Endothelial cell (in vitro differentiated cells): ENCODE results near the gene GBE1. TPM values are rescaled to one million over a fixed set of nuclear protein-coding genes. Genes with fewer than 3 reads are reported as not detected.

Source experiments
- DNase-seq: peaks from one replicate; pipeline ENCODE4 v3.0.0; 2021; ENCODE audit warnings: low spot score
- H3K27ac Mint-ChIP-seq: one replicate; pipeline ENCODE4 v1.8.0; 2021; ENCODE audit warnings: mixed read lengths, inconsistent platforms; ENCODE audit not compliant: unreplicated experiment
- H3K27me3 Mint-ChIP-seq: one replicate; pipeline ENCODE4 v1.8.0; 2021; ENCODE audit warnings: mild to moderate bottlenecking, moderate library complexity, mixed read lengths, inconsistent platforms; ENCODE audit not compliant: unreplicated experiment
- H3K36me3 Mint-ChIP-seq: one replicate; pipeline ENCODE4 v1.8.0; 2021; ENCODE audit warnings: mild to moderate bottlenecking, low read depth, mixed read lengths, inconsistent platforms; ENCODE audit not compliant: unreplicated experiment
- H3K4me1 Mint-ChIP-seq: one replicate; pipeline ENCODE4 v1.8.0; 2021; ENCODE audit warnings: mild to moderate bottlenecking, mixed read lengths, inconsistent platforms; ENCODE audit not compliant: unreplicated experiment
- H3K4me3 Mint-ChIP-seq: one replicate; pipeline ENCODE4 v1.8.0; 2021; ENCODE audit warnings: mild to moderate bottlenecking, mixed read lengths, inconsistent platforms; ENCODE audit not compliant: unreplicated experiment
- H3K9me3 Mint-ChIP-seq: one replicate; pipeline ENCODE4 v1.8.0; 2021; ENCODE audit warnings: mixed read lengths, inconsistent platforms; ENCODE audit not compliant: unreplicated experiment
- total RNA-seq: library from RNA; stranded (reverse); fragmentation: NEBNext Ultra II Directional; extraction: Animal tissue kit (Norgen Biotek cat#: 25700); gene quantifications from one replicate; pipeline ENCODE4 v1.2.1, GENCODE V29; 2021; ENCODE audit not compliant: unreplicated experiment
- TF ChIP-seq, protein P1 (sequence below): fragments of 200-600 bp; sonication (generic); IDR thresholded peaks from one replicate; pipeline ENCODE4 v1.5.0; 2021; ENCODE audit warnings: antibody characterized with exemption; ENCODE audit not compliant: unreplicated experiment

GBE1 gene
- total RNA-seq, 1 donor from 2014 or later = 15.6 TPM

DNA sequence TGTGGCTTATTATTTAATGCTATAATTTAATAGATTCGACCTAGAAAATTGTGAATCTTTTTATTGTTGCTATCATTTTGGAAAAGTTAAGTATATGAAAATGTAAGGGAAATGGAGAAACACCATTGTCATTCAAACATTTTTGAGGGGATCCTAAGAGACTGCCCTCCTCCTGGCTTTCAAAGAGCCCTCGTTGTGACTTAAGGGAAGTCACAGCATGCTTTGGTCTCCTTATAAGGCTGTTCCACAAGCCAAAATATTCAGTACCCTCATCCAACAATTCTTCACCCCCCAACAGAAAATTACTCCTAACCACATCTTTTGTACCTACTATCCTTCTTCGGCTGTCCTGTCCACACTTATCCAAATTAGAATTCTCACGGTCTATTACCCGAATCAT, 140.2 kb downstream of the GBE1 start:
- no peaks in the 10 kb centered on the region for H3K36me3 Mint-ChIP-seq
- no peak overlapping the region for H3K4me3 Mint-ChIP-seq
- H3K9me3 Mint-ChIP-seq = no peaks in the 10 kb centered on the region
- TF ChIP-seq, protein P1, sequence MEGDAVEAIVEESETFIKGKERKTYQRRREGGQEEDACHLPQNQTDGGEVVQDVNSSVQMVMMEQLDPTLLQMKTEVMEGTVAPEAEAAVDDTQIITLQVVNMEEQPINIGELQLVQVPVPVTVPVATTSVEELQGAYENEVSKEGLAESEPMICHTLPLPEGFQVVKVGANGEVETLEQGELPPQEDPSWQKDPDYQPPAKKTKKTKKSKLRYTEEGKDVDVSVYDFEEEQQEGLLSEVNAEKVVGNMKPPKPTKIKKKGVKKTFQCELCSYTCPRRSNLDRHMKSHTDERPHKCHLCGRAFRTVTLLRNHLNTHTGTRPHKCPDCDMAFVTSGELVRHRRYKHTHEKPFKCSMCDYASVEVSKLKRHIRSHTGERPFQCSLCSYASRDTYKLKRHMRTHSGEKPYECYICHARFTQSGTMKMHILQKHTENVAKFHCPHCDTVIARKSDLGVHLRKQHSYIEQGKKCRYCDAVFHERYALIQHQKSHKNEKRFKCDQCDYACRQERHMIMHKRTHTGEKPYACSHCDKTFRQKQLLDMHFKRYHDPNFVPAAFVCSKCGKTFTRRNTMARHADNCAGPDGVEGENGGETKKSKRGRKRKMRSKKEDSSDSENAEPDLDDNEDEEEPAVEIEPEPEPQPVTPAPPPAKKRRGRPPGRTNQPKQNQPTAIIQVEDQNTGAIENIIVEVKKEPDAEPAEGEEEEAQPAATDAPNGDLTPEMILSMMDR = no peak
- H3K27ac Mint-ChIP-seq = no peak overlapping the region
- peaks cover 6% of the 10 kb centered on the region for H3K4me1 Mint-ChIP-seq
- DNase-seq = no peak
- H3K27me3 Mint-ChIP-seq = no peaks in the 10 kb centered on the region

DNA sequence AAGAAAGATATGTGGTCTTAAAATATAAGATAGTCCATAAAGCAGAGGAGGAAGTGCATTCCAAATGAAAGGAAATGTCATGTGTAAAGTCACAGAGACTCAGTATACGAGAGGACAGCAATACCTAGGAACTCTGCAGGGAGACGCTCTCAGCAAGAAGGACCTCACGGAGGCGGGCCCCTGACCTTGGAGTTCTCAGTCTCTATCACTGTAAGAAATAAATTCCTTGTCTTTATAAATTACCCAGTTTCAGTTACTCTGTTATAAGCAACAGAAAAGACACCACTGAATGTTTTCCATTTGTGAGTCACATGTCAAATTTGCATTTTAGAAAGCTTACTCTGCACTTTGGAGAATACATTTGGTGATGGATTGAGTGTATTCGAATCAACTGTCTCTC, 140.6 kb downstream of the GBE1 start:
- TF ChIP-seq, protein P1 = no peak
- Mint-ChIP-seq H3K36me3 (no peaks in the 10 kb centered on the region), H3K27me3 (no peaks in the 10 kb centered on the region), H3K4me3 (no peak overlapping the region), H3K4me1 (peaks cover 4% of the 10 kb centered on the region), H3K27ac (no peak overlapping the region), H3K9me3 (no peaks in the 10 kb centered on the region)
- DNase-seq = no peak

DNA sequence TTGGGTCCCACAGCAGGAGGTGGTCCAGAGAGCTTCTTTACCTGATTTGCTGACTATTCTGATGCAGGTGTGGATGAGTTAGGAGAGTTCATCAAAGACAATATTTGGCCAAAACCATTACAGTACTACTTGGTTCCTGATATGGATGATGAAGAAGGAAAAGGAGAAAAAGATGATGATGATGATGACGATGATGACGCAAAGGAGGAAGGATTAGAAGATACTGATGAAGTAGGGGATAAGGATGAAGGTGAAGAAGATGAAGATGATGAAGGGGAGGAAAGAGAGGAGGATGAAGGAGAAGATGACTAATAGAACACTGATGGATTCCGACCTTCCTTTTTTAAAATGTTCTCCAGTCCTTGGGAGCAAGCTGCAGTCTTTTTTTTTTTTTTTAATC, 148.7 kb downstream of the GBE1 start:
- DNase-seq = no peak
- TF ChIP-seq, protein P1 = no peak
- H3K36me3 Mint-ChIP-seq = no peaks in the 10 kb centered on the region
- no peaks in the 10 kb centered on the region for H3K9me3 Mint-ChIP-seq
- no peaks in the 10 kb centered on the region for H3K27me3 Mint-ChIP-seq
- no peaks in the 10 kb centered on the region for H3K4me1 Mint-ChIP-seq
- no peak overlapping the region for H3K4me3 Mint-ChIP-seq
- H3K27ac Mint-ChIP-seq = no peak overlapping the region

DNA sequence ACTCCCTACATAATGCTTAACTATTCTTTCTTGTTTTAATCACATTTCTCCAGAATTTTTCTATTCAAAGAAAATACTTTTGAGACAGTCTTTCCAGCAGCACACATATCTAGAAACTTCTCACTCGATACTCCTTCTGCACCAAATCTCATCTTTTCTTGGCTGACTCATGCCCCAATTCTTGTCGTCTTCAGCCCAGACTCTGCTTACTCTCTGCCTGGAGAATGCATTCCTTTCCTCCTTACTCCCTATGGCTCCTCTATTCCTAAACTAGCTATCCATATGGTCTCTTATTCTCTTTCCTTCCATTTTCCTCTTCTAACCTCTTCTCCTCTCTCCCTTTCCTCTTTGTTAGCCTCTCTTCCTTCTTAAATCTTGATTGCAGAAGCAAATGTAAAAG, 158.7 kb downstream of the GBE1 start:
- Mint-ChIP-seq H3K36me3 (no peaks in the 10 kb centered on the region), H3K4me1 (no peaks in the 10 kb centered on the region), H3K4me3 (no peak overlapping the region), H3K27ac (no peak overlapping the region), H3K9me3 (no peaks in the 10 kb centered on the region), H3K27me3 (no peaks in the 10 kb centered on the region)
- TF ChIP-seq, protein P1 = no peak
- no peak for DNase-seq

DNA sequence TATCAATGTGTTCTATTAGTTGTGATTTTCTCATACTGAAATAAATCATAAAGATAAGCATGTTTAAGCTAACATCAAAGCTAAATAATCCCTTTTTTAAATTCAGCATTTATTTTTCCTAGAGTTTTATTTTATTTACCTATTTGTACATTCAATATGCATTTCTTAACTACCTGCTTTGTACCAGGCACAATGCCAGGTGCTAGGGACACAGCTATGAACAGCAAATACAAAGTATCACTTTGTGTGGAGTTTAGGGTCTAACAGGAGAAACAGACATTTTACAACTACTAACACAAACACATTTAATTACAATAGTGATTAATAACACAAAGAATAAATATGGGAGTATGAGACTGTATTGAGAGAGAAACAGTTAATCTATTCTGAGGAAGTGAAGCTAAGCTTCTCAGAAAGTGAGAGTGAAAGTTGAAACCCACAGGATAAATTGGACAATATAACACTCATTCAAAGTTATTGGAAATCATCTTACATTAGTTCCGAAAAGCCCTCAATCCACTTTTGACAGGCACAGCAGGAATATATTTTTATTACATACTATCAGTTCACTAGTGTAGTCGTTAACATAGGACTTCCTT, 159.6 kb downstream of the GBE1 start:
- Mint-ChIP-seq H3K27me3 (no peaks in the 10 kb centered on the region), H3K4me3 (no peak overlapping the region), H3K4me1 (no peaks in the 10 kb centered on the region), H3K27ac (no peak overlapping the region), H3K9me3 (no peaks in the 10 kb centered on the region), H3K36me3 (no peaks in the 10 kb centered on the region)
- TF ChIP-seq, protein P1 = no peak
- no peak for DNase-seq
